Measurements from ENCODE around the gene ST13. TPM values are rescaled to one million over a fixed set of nuclear protein-coding genes. Genes with fewer than 3 reads are reported as not detected.

ST13 gene
- total RNA-seq, 2 donors from 2014 or later = 193 to 238 TPM

- TF ChIP-seq CTCF (IDR thresholded peaks at IDR 0.05) = no peak
- intact Hi-C loops (cut with DNase I) = no loop called here
- Histone ChIP-seq H3K9ac (ENCODE audit: low read depth in 2 of 2, low read length in 2 of 2) (no peak overlapping the region), H3K27ac (no peak overlapping the region), H3K9me3 (no peaks in the 10 kb centered on the region), H3K36me3 (no peaks in the 10 kb centered on the region), H3K4me3 (no peak overlapping the region), H3K4me1 (no peaks in the 10 kb centered on the region), H3K27me3 (no peaks in the 10 kb centered on the region)
- no peak for DNase-seq
These were observed 48.2 kb downstream of the ST13 start for GRCh38 chr22:40808018-40808841.

- no peak overlapping the region for H3K27ac ChIP-seq
- no peak for TF ChIP-seq CTCF (IDR thresholded peaks at IDR 0.05)
- no peak overlapping the region for H3K4me3 ChIP-seq
These were observed 49.7 kb downstream of the ST13 start for GRCh38 chr22:40806711-40807110.

GRCh38 chr22:40805699-40806203 is 50.7 kb downstream of the ST13 start:
- Histone ChIP-seq H3K9me3 (no peaks in the 10 kb centered on the region), H3K4me1 (no peaks in the 10 kb centered on the region), H3K36me3 (no peaks in the 10 kb centered on the region), H3K27me3 (no peaks in the 10 kb centered on the region), H3K9ac (ENCODE audit: low read depth in 2 of 2, low read length in 2 of 2) (no peak overlapping the region), H3K4me3 (no peak overlapping the region), H3K27ac (no peak overlapping the region)
- no peak for TF ChIP-seq CTCF (IDR thresholded peaks at IDR 0.05)
- intact Hi-C loops (cut with DNase I) = no loop called here
- DNase-seq = no peak

More at GRCh38 chr22:40806711-40807110, 49.7 kb downstream of the ST13 start:
- Histone ChIP-seq H3K4me1 (no peaks in the 10 kb centered on the region), H3K9ac (ENCODE audit: low read depth in 2 of 2, low read length in 2 of 2) (no peak overlapping the region), H3K9me3 (no peaks in the 10 kb centered on the region), H3K27me3 (no peaks in the 10 kb centered on the region), H3K36me3 (no peaks in the 10 kb centered on the region)
- intact Hi-C loops (cut with DNase I) = no loop called here
- DNase-seq = no peak

- no peaks in the 10 kb centered on the region for H3K36me3 ChIP-seq
- H3K27ac ChIP-seq = no peak overlapping the region
- no peak overlapping the region for H3K9ac ChIP-seq (ENCODE audit: low read depth in 2 of 2, low read length in 2 of 2)
- no peaks in the 10 kb centered on the region for H3K27me3 ChIP-seq
- DNase-seq = no peak
- no peak for TF ChIP-seq CTCF (IDR thresholded peaks at IDR 0.05)
- no peak overlapping the region for H3K4me3 ChIP-seq
- no peaks in the 10 kb centered on the region for H3K4me1 ChIP-seq
- intact Hi-C loops (cut with DNase I) = no loop called here
- no peaks in the 10 kb centered on the region for H3K9me3 ChIP-seq
These were observed 51.2 kb downstream of the ST13 start for GRCh38 chr22:40805239-40805638.

GRCh38 chr22:40803321-40803720 is 53.1 kb downstream of the ST13 start:
- Histone ChIP-seq H3K27ac (no peak overlapping the region), H3K4me3 (no peak overlapping the region), H3K36me3 (no peaks in the 10 kb centered on the region), H3K9ac (ENCODE audit: low read depth in 2 of 2, low read length in 2 of 2) (no peak overlapping the region), H3K27me3 (no peaks in the 10 kb centered on the region), H3K4me1 (no peaks in the 10 kb centered on the region), H3K9me3 (no peaks in the 10 kb centered on the region)
- no peak for TF ChIP-seq CTCF (IDR thresholded peaks at IDR 0.05)
- DNase-seq = no peak
- intact Hi-C loops (cut with DNase I) = no loop called here

Measured in colonic mucosa (tissue), 4 donors.